Epithelial cell of esophagus (primary cell): ENCODE data around the gene SFN.
A peak's percentile ranks its signal among the peaks of the same experiment; 100 is the strongest.

ENCODE experiments used
- DNase-seq: peaks from one replicate; pipeline ENCODE4 v3.0.0; 2010; ENCODE audit warnings: low read depth
- H3K4me3 ChIP-seq: 2 replicates; pipeline ENCODE4 v1.5.1; 2011; ENCODE audit warnings: mild to moderate bottlenecking, low read length, control low read depth
- CTCF ChIP-seq: IDR thresholded peaks from 2 replicates; pipeline ENCODE4 v1.5.1; 2011; ENCODE audit warnings: low read depth, mild to moderate bottlenecking, low read length, control low read depth, inconsistent platforms; ENCODE audit not compliant: insufficient read depth; ENCODE audit errors: missing control alignments

The SFN gene

GRCh38 chr1:26862781-26863684, at the start of gene SFN:
Gene SFN (plus strand): TSS chr1:26863149. CDS start chr1:26863213, 64 bp downstream.
- peak within 1 kb of the TSS; percentile 99 for H3K4me3 ChIP-seq
- TF ChIP-seq CTCF = peak; percentile 95
- DNase-seq = peak; percentile 99

- H3K4me3 ChIP-seq = no peak overlapping the region
- DNase-seq = no peak
- TF ChIP-seq CTCF = no peak
Measured at GRCh38 chr1:26814377-26814776, 48.6 kb upstream of the SFN start.

GRCh38 chr1:26814893-26815292, 48.1 kb upstream of the SFN start:
- DNase-seq = no peak
- no peak for TF ChIP-seq CTCF
- H3K4me3 ChIP-seq = no peak overlapping the region

- DNase-seq = no peak
- TF ChIP-seq CTCF = no peak
Measured at GRCh38 chr1:26820784-26821269, 42.1 kb upstream of the SFN start.

GRCh38 chr1:26822737-26823395, 40.1 kb upstream of the SFN start:
- no peak for DNase-seq
- no peak for TF ChIP-seq CTCF
- no peak overlapping the region for H3K4me3 ChIP-seq

More at GRCh38 chr1:26820784-26821269, 42.1 kb upstream of the SFN start:
- H3K4me3 ChIP-seq = no peak overlapping the region

- TF ChIP-seq CTCF = no peak
- peak; percentile 75 for DNase-seq
- no peak overlapping the region for H3K4me3 ChIP-seq
Measured at GRCh38 chr1:26824731-26825130, 38.2 kb upstream of the SFN start.
